GM19035 (cell line): ENCODE measurements around the gene FTH1.
A peak's percentile ranks its signal among the peaks of the same experiment; 100 is the strongest.
"Not testable (repeated sequence)": the region's sequence is repeated elsewhere in the genome, so short reads cannot be mapped to it uniquely, and the experiment has no call there.

Experiments
- ATAC-seq: cut with Tn5 transposase; IDR thresholded peaks from one replicate; pipeline ENCODE4 v1.9.1; 2021; ENCODE audit not compliant: unreplicated experiment

FTH1 gene

GRCh38 chr11:61978703-61979661 is 11.5 kb upstream of the FTH1 start:
- no peak for ATAC-seq

GRCh38 chr11:61976813-61977475 is 9.5 kb upstream of the FTH1 start:
- no peak for ATAC-seq

GRCh38 chr11:61976420-61976800 is 9.0 kb upstream of the FTH1 start:
- ATAC-seq: no peak

GRCh38 chr11:61975638-61976419 is 8.4 kb upstream of the FTH1 start:
- no peak for ATAC-seq

- no peak for ATAC-seq
Measured at GRCh38 chr11:61974766-61975631, 7.6 kb upstream of the FTH1 start.

GRCh38 chr11:61973476-61974162 is 6.2 kb upstream of the FTH1 start:
- ATAC-seq: no peak

- ATAC-seq: no peak
Measured at GRCh38 chr11:61972672-61973475, 5.4 kb upstream of the FTH1 start.

GRCh38 chr11:61972112-61972671 is 4.8 kb upstream of the FTH1 start:
- no peak for ATAC-seq

GRCh38 chr11:61971248-61972111 is 4.0 kb upstream of the FTH1 start:
- no peak for ATAC-seq

GRCh38 chr11:61969838-61970662 is 2.6 kb upstream of the FTH1 start:
- ATAC-seq: no peak

- no peak for ATAC-seq
Measured at GRCh38 chr11:61969391-61969758, 1.9 kb upstream of the FTH1 start.

GRCh38 chr11:61968758-61969390 is 1.4 kb upstream of the FTH1 start:
- ATAC-seq: no peak

GRCh38 chr11:61967924-61968757 is 707 bp upstream of the FTH1 start:
- peak; percentile 28 for ATAC-seq

- ATAC-seq: peak; percentile 5
Measured at GRCh38 chr11:61966734-61967115, 709 bp downstream of the FTH1 start.

- ATAC-seq: not testable (repeated sequence)
Measured at GRCh38 chr11:61964666-61965271, 2.7 kb downstream of the FTH1 start.
